HFFc6 (cell line): Measurements from ENCODE around the gene CEP250. TPM values are rescaled to one million over a fixed set of nuclear protein-coding genes. Genes with fewer than 3 reads are reported as not detected.

Source experiments
- DNase-seq: peaks from one replicate; pipeline ENCODE4 v3.0.0-alpha.2; 2018
- H3K27ac Mint-ChIP-seq: 2 replicates; pipeline ENCODE4 v1.8.0; 2020; ENCODE audit warnings: mild to moderate bottlenecking, mixed read lengths
- H3K27me3 Mint-ChIP-seq: 2 replicates; pipeline ENCODE4 v1.8.0; 2021; ENCODE audit warnings: mild to moderate bottlenecking, moderate library complexity, mixed read lengths; ENCODE audit not compliant: insufficient read depth
- H3K36me3 Mint-ChIP-seq: 2 replicates; pipeline ENCODE4 v1.8.0; 2021; ENCODE audit warnings: low read depth, mixed read lengths
- H3K4me1 Mint-ChIP-seq: 2 replicates; pipeline ENCODE4 v1.8.0; 2020; ENCODE audit warnings: low read depth, mixed read lengths
- H3K4me3 Mint-ChIP-seq: 2 replicates; pipeline ENCODE4 v1.8.0; 2020; ENCODE audit warnings: mild to moderate bottlenecking, moderate library complexity, mixed read lengths
- H3K9me3 Mint-ChIP-seq: 2 replicates; pipeline ENCODE4 v1.8.0; 2020; ENCODE audit warnings: mild to moderate bottlenecking, mixed read lengths
- total RNA-seq, 6 experiments: library from RNA; stranded (reverse); fragmentation: NEBNext Ultra II Directional; extraction: Animal tissue kit (Norgen Biotek cat#: 25700); gene quantifications; 2 replicates in 1 of 6; 3 replicates in 5 of 6; pipeline ENCODE4 v1.2.3, GENCODE V29; 2021
- TF ChIP-seq, protein P1 (sequence below): fragments of 200-600 bp; sonication (generic); IDR thresholded peaks from 2 replicates; pipeline ENCODE4 v1.5.0; 2021; ENCODE audit warnings: antibody characterized with exemption, mild to moderate bottlenecking

CEP250 gene
- total RNA-seq, 6 experiments from 2014 or later = 18.3 to 26.3 (median 22.9) TPM

DNA sequence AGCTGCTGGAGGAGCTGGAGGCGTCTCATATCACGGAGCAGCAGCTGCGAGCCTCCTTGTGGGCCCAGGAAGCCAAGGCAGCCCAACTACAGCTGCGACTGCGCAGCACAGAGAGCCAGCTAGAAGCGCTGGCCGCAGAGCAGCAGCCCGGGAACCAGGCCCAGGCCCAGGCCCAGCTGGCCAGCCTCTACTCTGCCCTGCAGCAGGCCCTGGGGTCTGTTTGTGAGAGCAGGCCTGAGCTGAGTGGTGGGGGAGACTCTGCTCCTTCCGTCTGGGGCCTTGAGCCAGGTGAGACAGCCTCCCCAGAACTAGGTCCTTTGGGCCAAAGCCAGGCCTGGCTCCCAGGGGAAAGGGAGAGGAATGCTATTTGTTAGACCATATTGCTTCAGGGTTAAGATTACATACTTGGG is 42.4 kb downstream of the CEP250 start:
- Mint-ChIP-seq H3K4me3 (no peak overlapping the region), H3K4me1 (no peaks in the 10 kb centered on the region), H3K27me3 (peaks cover 1% of the 10 kb centered on the region), H3K27ac (no peak overlapping the region), H3K36me3 (peaks cover 36% of the 10 kb centered on the region), H3K9me3 (no peaks in the 10 kb centered on the region)
- TF ChIP-seq, protein P1, sequence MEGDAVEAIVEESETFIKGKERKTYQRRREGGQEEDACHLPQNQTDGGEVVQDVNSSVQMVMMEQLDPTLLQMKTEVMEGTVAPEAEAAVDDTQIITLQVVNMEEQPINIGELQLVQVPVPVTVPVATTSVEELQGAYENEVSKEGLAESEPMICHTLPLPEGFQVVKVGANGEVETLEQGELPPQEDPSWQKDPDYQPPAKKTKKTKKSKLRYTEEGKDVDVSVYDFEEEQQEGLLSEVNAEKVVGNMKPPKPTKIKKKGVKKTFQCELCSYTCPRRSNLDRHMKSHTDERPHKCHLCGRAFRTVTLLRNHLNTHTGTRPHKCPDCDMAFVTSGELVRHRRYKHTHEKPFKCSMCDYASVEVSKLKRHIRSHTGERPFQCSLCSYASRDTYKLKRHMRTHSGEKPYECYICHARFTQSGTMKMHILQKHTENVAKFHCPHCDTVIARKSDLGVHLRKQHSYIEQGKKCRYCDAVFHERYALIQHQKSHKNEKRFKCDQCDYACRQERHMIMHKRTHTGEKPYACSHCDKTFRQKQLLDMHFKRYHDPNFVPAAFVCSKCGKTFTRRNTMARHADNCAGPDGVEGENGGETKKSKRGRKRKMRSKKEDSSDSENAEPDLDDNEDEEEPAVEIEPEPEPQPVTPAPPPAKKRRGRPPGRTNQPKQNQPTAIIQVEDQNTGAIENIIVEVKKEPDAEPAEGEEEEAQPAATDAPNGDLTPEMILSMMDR = no peak
- DNase-seq = no peak

DNA sequence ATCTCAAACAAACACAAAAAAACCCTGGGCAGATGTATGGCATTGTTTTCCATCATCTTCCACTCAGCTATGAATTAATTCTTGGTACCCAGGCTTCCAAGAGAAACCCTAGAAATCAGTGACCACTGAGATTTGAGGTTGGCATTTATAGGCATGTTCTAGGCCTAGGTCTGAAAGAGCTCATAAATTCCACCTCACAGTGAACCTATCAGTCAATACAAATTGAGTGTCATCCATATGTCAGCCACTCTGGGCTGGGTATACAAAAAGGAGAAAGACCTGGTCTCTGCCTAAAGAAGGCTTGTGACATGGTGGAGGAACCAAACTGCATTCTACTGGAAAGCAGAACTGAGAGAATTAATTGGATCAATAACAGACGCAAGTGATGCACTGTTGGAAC is 43.9 kb downstream of the CEP250 start:
- no peaks in the 10 kb centered on the region for H3K4me1 Mint-ChIP-seq
- TF ChIP-seq, protein P1 = no peak
- H3K4me3 Mint-ChIP-seq = no peak overlapping the region
- no peaks in the 10 kb centered on the region for H3K9me3 Mint-ChIP-seq
- H3K27ac Mint-ChIP-seq = no peak overlapping the region
- no peak for DNase-seq
- H3K27me3 Mint-ChIP-seq = peaks cover 5% of the 10 kb centered on the region
- H3K36me3 Mint-ChIP-seq = peaks cover 44% of the 10 kb centered on the region

DNA sequence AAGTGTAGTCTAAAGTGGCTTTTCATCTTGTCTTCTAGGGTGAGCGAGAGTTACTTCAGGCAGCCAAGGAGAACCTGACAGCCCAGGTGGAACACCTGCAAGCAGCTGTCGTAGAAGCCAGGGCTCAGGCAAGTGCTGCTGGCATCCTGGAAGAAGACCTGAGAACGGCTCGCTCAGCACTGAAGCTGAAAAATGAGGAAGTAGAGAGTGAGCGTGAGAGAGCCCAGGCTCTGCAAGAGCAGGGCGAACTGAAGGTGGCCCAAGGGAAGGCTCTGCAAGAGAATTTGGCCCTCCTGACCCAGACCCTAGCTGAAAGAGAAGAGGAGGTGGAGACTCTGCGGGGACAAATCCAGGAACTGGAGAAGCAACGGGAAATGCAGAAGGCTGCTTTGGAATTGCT is 47.0 kb downstream of the CEP250 start:
- Mint-ChIP-seq H3K36me3 (peaks cover 46% of the 10 kb centered on the region), H3K27ac (no peak overlapping the region), H3K4me1 (peaks cover 20% of the 10 kb centered on the region), H3K4me3 (no peak overlapping the region), H3K27me3 (peaks cover 5% of the 10 kb centered on the region), H3K9me3 (no peaks in the 10 kb centered on the region)
- TF ChIP-seq, protein P1 = no peak
- no peak for DNase-seq

DNA sequence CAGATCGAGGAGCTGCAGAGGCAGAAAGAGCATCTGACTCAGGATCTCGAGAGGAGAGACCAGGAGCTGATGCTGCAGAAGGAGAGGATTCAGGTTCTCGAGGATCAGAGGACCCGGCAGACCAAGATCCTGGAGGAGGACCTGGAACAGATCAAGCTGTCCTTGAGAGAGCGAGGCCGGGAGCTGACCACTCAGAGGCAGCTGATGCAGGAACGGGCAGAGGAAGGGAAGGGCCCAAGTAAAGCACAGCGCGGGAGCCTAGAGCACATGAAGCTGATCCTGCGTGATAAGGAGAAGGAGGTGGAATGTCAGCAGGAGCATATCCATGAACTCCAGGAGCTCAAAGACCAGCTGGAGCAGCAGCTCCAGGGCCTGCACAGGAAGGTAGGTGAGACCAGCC is 47.9 kb downstream of the CEP250 start:
- H3K27me3 Mint-ChIP-seq = peaks cover 5% of the 10 kb centered on the region
- no peak for DNase-seq
- H3K9me3 Mint-ChIP-seq = no peaks in the 10 kb centered on the region
- H3K27ac Mint-ChIP-seq = no peak overlapping the region
- TF ChIP-seq, protein P1 = no peak
- H3K36me3 Mint-ChIP-seq = peaks cover 46% of the 10 kb centered on the region
- no peak overlapping the region for H3K4me3 Mint-ChIP-seq
- peaks cover 23% of the 10 kb centered on the region for H3K4me1 Mint-ChIP-seq

DNA sequence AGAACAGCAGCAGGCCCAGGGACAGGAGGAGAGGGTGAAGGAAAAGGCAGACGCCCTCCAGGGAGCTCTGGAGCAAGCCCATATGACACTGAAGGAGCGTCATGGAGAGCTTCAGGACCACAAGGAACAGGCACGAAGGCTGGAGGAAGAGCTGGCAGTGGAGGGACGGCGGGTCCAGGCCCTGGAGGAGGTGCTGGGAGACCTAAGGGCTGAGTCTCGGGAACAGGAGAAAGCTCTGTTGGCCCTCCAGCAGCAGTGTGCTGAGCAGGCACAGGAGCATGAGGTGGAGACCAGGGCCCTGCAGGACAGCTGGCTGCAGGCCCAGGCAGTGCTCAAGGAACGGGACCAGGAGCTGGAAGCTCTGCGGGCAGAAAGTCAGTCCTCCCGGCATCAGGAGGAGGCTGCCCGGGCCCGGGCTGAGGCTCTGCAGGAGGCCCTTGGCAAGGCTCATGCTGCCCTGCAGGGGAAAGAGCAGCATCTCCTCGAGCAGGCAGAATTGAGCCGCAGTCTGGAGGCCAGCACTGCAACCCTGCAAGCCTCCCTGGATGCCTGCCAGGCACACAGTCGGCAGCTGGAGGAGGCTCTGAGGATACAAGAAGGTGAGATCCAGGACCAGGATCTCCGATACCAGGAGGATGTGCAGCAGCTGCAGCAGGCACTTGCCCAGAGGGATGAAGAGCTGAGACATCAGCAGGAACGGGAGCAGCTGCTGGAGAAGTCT is 48.6 kb downstream of the CEP250 start:
- TF ChIP-seq, protein P1 = no peak
- no peak overlapping the region for H3K4me3 Mint-ChIP-seq
- H3K9me3 Mint-ChIP-seq = no peaks in the 10 kb centered on the region
- peaks cover 5% of the 10 kb centered on the region for H3K27me3 Mint-ChIP-seq
- no peak overlapping the region for H3K27ac Mint-ChIP-seq
- no peak for DNase-seq
- H3K36me3 Mint-ChIP-seq = peaks cover 46% of the 10 kb centered on the region
- peaks cover 23% of the 10 kb centered on the region for H3K4me1 Mint-ChIP-seq
